ENCODE results near the gene CCDC110. TPM values are rescaled to one million over a fixed set of nuclear protein-coding genes. Genes with fewer than 3 reads are reported as not detected.

Gene CCDC110
- total RNA-seq, 1 donor from 2014 or later: 0.67 TPM

DNA sequence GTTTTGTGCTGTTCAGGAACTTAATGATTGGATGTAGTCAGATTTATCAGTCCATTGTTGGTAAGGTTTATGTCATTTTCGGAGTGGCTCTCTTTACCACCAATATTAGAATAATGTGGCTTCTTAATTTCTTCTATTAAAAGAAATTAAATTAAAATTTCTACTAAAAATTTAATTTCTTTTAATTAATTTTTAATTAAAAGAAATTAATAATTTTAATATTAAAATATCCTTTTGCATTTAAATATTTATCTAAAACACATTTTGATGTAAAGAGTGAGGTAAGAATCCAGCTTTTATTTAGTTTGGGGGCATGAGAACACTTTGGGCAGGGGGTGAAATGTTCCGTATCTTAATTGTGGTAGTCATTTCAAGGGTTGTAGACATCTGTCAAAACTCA, 30.1 kb downstream of the CCDC110 start:
- Mint-ChIP-seq H3K4me1 (ENCODE audit: unreplicated experiment) (no peaks in the 10 kb centered on the region), H3K27ac (ENCODE audit: unreplicated experiment) (no peak overlapping the region), H3K4me3 (ENCODE audit: unreplicated experiment) (no peak overlapping the region), H3K9me3 (ENCODE audit: unreplicated experiment) (no peaks in the 10 kb centered on the region), H3K36me3 (ENCODE audit: low read depth, unreplicated experiment) (no peaks in the 10 kb centered on the region), H3K27me3 (ENCODE audit: unreplicated experiment) (no peaks in the 10 kb centered on the region)
- no peak for TF ChIP-seq CTCF (IDR thresholded peaks at IDR 0.05; ENCODE audit: unreplicated experiment)
- no peak for DNase-seq (ENCODE audit: low spot score)

- H3K4me1 Mint-ChIP-seq (ENCODE audit: unreplicated experiment): no peaks in the 10 kb centered on the region
- H3K9me3 Mint-ChIP-seq (ENCODE audit: unreplicated experiment): no peaks in the 10 kb centered on the region
- DNase-seq (ENCODE audit: low spot score): no peak
- H3K27me3 Mint-ChIP-seq (ENCODE audit: unreplicated experiment): no peaks in the 10 kb centered on the region
- H3K27ac Mint-ChIP-seq (ENCODE audit: unreplicated experiment): no peak overlapping the region
- no peak for TF ChIP-seq CTCF (IDR thresholded peaks at IDR 0.05; ENCODE audit: unreplicated experiment)
- no peak overlapping the region for H3K4me3 Mint-ChIP-seq (ENCODE audit: unreplicated experiment)
- no peaks in the 10 kb centered on the region for H3K36me3 Mint-ChIP-seq (ENCODE audit: low read depth, unreplicated experiment)
These were observed 33.7 kb downstream of the CCDC110 start for GRCh38 chr4:185437809-185438208.

DNA sequence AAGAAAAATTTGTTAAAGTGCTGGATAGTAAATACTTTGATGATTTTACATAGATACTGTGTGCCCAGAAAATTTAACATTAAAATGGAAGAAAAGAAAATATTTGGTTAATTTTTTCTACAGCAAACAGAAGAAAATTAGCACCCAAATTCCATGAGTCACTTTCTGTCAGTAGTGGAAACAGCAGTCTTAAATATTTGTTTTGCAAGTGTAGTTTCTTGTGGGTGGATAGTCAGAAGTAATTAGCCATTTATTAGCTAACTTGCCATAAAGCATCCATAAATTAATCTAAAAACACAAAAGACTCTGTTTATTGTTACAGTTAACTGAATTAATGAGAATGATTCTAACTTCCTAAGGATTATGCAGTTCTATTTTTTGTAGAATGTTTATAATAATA, 36.1 kb downstream of the CCDC110 start:
- Mint-ChIP-seq H3K4me3 (ENCODE audit: unreplicated experiment) (no peak overlapping the region), H3K4me1 (ENCODE audit: unreplicated experiment) (no peaks in the 10 kb centered on the region)
- no peak for TF ChIP-seq CTCF (IDR thresholded peaks at IDR 0.05; ENCODE audit: unreplicated experiment)

GRCh38 chr4:185429660-185430059, 41.9 kb downstream of the CCDC110 start:
- H3K36me3 Mint-ChIP-seq (ENCODE audit: low read depth, unreplicated experiment): peaks cover 5% of the 10 kb centered on the region
- TF ChIP-seq CTCF (IDR thresholded peaks at IDR 0.05; ENCODE audit: unreplicated experiment): no peak
- DNase-seq (ENCODE audit: low spot score): no peak
- H3K9me3 Mint-ChIP-seq (ENCODE audit: unreplicated experiment): no peaks in the 10 kb centered on the region
- H3K4me1 Mint-ChIP-seq (ENCODE audit: unreplicated experiment): peaks cover 9% of the 10 kb centered on the region
- peaks cover 9% of the 10 kb centered on the region for H3K27me3 Mint-ChIP-seq (ENCODE audit: unreplicated experiment)
- no peak overlapping the region for H3K4me3 Mint-ChIP-seq (ENCODE audit: unreplicated experiment)
- no peak overlapping the region for H3K27ac Mint-ChIP-seq (ENCODE audit: unreplicated experiment)

More for the DNA sequence above, 36.1 kb downstream of the CCDC110 start:
- Mint-ChIP-seq H3K9me3 (ENCODE audit: unreplicated experiment) (no peaks in the 10 kb centered on the region), H3K27me3 (ENCODE audit: unreplicated experiment) (no peaks in the 10 kb centered on the region), H3K27ac (ENCODE audit: unreplicated experiment) (no peak overlapping the region), H3K36me3 (ENCODE audit: low read depth, unreplicated experiment) (no peaks in the 10 kb centered on the region)
- no peak for DNase-seq (ENCODE audit: low spot score)

GRCh38 chr4:185426960-185427688, 44.4 kb downstream of the CCDC110 start:
- H3K27me3 Mint-ChIP-seq (ENCODE audit: unreplicated experiment): peaks cover 9% of the 10 kb centered on the region
- H3K9me3 Mint-ChIP-seq (ENCODE audit: unreplicated experiment): no peaks in the 10 kb centered on the region
- H3K4me3 Mint-ChIP-seq (ENCODE audit: unreplicated experiment): peak overlapping the region; percentile 9
- TF ChIP-seq CTCF (IDR thresholded peaks at IDR 0.05; ENCODE audit: unreplicated experiment): no peak
- no peak overlapping the region for H3K27ac Mint-ChIP-seq (ENCODE audit: unreplicated experiment)
- DNase-seq (ENCODE audit: low spot score): no peak
- peaks cover 20% of the 10 kb centered on the region for H3K4me1 Mint-ChIP-seq (ENCODE audit: unreplicated experiment)
- peaks cover 5% of the 10 kb centered on the region for H3K36me3 Mint-ChIP-seq (ENCODE audit: low read depth, unreplicated experiment)

All from endothelial cell (in vitro differentiated cells).